Measurements from ENCODE around the gene FLRT2.

DNA sequence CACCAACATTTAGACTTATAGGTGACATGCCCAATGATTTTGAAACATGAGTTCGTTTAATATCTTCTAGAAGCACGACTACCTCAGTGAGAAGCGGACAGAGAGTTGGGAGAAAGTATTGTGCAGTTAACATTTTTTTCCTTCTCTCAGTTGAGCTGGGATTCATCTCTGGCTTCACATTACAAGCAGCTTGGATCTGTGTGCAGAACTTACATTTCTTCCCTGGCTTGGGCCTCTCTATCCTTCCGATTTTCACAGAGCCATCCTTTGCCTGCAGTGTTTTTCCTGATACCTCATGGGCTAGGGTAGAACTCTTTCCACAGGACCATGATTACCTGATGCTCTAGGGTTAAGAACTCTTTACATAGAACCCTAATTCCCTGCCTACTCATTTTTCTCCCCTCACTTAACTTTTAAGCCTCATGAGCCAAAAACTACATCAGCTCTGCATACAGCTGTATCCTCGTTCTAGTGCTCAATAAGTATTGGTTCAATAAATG lies 86.5 kb downstream of the FLRT2 start:
- no peak for TF ChIP-seq POLR2A (IDR thresholded peaks at IDR 0.05)
- no peak for TF ChIP-seq EP300 (IDR thresholded peaks at IDR 0.05; ENCODE audit: low read depth)
- TF ChIP-seq, protein P1, sequence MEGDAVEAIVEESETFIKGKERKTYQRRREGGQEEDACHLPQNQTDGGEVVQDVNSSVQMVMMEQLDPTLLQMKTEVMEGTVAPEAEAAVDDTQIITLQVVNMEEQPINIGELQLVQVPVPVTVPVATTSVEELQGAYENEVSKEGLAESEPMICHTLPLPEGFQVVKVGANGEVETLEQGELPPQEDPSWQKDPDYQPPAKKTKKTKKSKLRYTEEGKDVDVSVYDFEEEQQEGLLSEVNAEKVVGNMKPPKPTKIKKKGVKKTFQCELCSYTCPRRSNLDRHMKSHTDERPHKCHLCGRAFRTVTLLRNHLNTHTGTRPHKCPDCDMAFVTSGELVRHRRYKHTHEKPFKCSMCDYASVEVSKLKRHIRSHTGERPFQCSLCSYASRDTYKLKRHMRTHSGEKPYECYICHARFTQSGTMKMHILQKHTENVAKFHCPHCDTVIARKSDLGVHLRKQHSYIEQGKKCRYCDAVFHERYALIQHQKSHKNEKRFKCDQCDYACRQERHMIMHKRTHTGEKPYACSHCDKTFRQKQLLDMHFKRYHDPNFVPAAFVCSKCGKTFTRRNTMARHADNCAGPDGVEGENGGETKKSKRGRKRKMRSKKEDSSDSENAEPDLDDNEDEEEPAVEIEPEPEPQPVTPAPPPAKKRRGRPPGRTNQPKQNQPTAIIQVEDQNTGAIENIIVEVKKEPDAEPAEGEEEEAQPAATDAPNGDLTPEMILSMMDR (IDR thresholded peaks at IDR 0.05) = no peak
